HG02588 (cell line): ENCODE results near the gene SDCBP2.

Experiments
- ATAC-seq: cut with Tn5 transposase; IDR thresholded peaks from one replicate; pipeline ENCODE4 v1.9.1; 2021; ENCODE audit warnings: mild to moderate bottlenecking, moderate library complexity; ENCODE audit not compliant: unreplicated experiment

SDCBP2 gene

GRCh38 chr20:1298888-1299511 lies 29.9 kb downstream of the SDCBP2 start:
- ATAC-seq, result no peak

GRCh38 chr20:1298166-1298565 lies 30.8 kb downstream of the SDCBP2 start:
- ATAC-seq, result no peak

GRCh38 chr20:1297486-1297885 lies 31.5 kb downstream of the SDCBP2 start:
- ATAC-seq, result no peak

- no peak for ATAC-seq
Observed at GRCh38 chr20:1296922-1297321, 32.0 kb downstream of the SDCBP2 start.

- ATAC-seq, result no peak
Observed at GRCh38 chr20:1296117-1296610, 32.8 kb downstream of the SDCBP2 start.

- ATAC-seq, result no peak
Observed at GRCh38 chr20:1295276-1295930, 33.5 kb downstream of the SDCBP2 start.

GRCh38 chr20:1294497-1294896 lies 34.4 kb downstream of the SDCBP2 start:
- no peak for ATAC-seq

- ATAC-seq, result no peak
Observed at GRCh38 chr20:1293641-1294379, 35.1 kb downstream of the SDCBP2 start.

- no peak for ATAC-seq
Observed at GRCh38 chr20:1292620-1293019, 36.3 kb downstream of the SDCBP2 start.

GRCh38 chr20:1291191-1291741 lies 37.7 kb downstream of the SDCBP2 start:
- ATAC-seq, result no peak

- no peak for ATAC-seq
Observed at GRCh38 chr20:1287787-1288569, 41.0 kb downstream of the SDCBP2 start.

GRCh38 chr20:1287306-1287705 lies 41.6 kb downstream of the SDCBP2 start:
- ATAC-seq, result no peak

GRCh38 chr20:1286267-1287024 lies 42.5 kb downstream of the SDCBP2 start:
- ATAC-seq, result no peak

- no peak for ATAC-seq
Observed at GRCh38 chr20:1283522-1284510, 45.1 kb downstream of the SDCBP2 start.

- no peak for ATAC-seq
Observed at GRCh38 chr20:1282966-1283365, 46.0 kb downstream of the SDCBP2 start.

- no peak for ATAC-seq
Observed at GRCh38 chr20:1281279-1282057, 47.5 kb downstream of the SDCBP2 start.

GRCh38 chr20:1280195-1281102 lies 48.5 kb downstream of the SDCBP2 start:
- no peak for ATAC-seq
